Suprapubic skin (tissue), 3 donors: ENCODE data around the gene SLC44A2.

Experiments used
- POLR2AphosphoS5 ChIP-seq, 3 donors: sonication (generic); formaldehyde crosslinking; IDR thresholded peaks; one replicate each; pipeline ENCODE4 v1.6.1; 2017; ENCODE audit warnings: antibody characterized with exemption in 3 of 3
- TF ChIP-seq, protein P1 (sequence below), 2 donors: fragments of 200-600 bp in 1 of 2; fragments of 450-650 bp in 1 of 2; sonication (generic) in 1 of 2; IDR thresholded peaks; one replicate each; pipeline ENCODE4 v1.5.1; 2016 to 2019; ENCODE audit warnings: antibody characterized with exemption in 2 of 2, mild to moderate bottlenecking in 1 of 2, moderate library complexity in 1 of 2

DNA sequence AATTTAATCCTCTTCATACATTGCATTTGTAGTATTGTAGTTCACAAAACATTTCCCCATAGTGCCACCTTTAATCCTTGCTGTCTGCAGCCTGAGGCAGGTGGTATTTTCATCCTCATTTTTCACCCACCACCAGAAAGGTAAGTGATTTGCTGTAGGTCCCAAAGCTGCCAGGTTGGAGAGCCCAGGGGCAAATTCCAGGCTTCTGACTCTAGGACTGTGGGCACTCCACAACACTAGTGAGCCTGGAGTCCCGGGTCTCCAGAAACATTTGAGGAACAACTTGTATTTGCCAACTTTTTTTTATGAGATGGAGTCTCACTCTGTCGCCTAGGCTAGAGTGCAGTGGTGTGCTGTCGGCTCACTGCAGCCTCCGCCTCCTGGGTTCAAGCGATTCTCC is 35.0 kb downstream of the SLC44A2 start:
- TF ChIP-seq POLR2AphosphoS5 (IDR thresholded peaks at IDR 0.05), result no peak
- TF ChIP-seq, protein P1, sequence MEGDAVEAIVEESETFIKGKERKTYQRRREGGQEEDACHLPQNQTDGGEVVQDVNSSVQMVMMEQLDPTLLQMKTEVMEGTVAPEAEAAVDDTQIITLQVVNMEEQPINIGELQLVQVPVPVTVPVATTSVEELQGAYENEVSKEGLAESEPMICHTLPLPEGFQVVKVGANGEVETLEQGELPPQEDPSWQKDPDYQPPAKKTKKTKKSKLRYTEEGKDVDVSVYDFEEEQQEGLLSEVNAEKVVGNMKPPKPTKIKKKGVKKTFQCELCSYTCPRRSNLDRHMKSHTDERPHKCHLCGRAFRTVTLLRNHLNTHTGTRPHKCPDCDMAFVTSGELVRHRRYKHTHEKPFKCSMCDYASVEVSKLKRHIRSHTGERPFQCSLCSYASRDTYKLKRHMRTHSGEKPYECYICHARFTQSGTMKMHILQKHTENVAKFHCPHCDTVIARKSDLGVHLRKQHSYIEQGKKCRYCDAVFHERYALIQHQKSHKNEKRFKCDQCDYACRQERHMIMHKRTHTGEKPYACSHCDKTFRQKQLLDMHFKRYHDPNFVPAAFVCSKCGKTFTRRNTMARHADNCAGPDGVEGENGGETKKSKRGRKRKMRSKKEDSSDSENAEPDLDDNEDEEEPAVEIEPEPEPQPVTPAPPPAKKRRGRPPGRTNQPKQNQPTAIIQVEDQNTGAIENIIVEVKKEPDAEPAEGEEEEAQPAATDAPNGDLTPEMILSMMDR (IDR thresholded peaks at IDR 0.05), result no peak
